NCI-H748 treated with DMSO at 0.1 percent for 48 hours (cell line): ENCODE measurements around the gene PRDM16.

ENCODE experiments used
- DNase-seq: peaks from one replicate; lab custom pipeline; 2025; lab: John Stamatoyannopoulos, UW

PRDM16 gene

GRCh38 chr1:3373700-3374405 lies 304.9 kb downstream of the PRDM16 start:
- DNase-seq, result no peak

DNA sequence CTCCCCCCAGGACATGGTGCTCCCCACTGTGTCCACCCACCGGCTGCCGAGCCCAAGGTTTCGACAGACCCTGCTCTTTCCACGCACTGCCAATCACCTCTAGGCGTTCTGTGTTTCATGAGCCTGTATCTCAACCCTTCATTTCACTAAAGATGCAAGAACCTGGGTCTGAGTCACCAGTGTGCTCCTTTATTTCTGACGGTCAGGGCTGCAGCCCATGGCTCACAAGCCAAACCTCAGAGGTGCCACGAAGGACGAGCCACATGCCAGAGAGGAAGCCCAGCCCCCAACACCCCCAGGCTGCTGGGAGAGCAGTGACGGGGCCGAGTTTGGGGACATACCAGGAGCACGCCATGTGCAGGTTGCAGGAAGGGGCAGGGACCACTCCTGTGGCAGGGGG lies 306.2 kb downstream of the PRDM16 start:
- no peak for DNase-seq

GRCh38 chr1:3377166-3377565 lies 308.2 kb downstream of the PRDM16 start:
- no peak for DNase-seq

DNA sequence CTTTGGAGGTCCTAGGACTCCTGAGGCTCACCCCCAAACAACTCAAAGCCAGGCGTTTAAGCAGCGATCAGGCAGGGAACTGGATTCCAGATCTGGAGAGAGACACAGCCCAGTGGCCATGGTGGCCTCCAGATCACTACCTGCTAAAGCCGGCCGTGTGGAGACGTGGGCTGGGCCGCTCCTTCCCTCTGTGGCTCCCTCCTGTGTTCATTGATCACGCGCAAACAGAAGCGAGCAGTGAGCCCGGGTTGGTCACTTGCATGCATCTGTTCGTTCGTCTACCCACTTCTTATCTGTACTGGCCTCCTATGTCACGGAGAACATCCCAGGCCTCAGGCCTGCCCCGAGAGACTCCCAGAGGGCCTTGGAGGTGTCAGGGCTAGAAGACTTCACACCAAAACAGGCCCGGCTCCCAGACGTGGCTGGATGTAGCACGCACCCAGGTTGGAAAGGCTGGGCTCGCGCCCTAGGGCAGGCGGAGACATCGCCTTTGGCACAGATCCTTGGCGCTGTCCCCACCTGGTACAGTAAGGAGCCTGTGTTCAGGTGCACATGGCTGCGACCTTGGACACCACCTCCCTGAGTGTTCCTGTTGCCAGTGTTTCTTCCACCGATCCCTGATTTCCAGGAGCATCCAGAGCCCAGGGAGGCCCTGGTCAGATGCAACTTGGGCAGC lies 308.7 kb downstream of the PRDM16 start:
- no peak for DNase-seq

DNA sequence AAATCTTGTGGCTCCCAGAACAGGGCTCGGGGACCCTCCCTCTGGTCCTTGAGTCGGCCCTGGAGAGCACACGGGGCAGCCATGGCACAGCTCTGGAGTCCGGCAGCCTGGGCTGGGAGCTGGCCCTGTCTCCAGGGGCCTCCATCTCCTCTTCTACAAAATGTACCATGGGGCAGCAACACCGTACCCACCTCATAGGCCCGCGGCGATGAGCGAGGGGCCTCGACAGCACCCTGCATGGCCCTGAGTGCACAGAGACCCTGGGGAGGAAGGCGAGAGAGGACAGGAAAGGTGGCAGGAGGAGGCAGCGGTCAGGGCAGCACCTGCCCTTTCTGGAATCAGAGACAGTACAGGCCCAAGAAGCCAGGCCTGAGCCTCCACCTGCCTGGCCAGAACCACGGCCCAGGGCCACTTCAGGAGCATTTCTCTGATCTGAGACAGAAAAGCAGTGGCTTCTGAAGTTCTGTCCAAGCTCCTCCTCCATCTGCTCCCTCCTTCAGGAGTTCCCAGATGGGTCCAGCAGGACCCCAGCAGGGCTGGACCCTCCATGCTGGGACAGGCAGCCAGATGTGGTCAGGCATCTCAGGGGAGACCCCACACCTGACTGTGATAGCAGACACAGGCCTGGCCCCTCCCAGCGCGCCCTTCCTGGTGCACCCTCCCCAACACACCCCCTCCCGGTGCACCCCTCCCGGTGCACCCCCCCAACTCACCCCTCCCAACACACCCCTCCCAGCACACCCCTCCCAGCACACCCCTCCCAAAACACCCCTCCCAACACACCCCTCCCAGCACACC lies 309.6 kb downstream of the PRDM16 start:
- DNase-seq, result no peak

DNA sequence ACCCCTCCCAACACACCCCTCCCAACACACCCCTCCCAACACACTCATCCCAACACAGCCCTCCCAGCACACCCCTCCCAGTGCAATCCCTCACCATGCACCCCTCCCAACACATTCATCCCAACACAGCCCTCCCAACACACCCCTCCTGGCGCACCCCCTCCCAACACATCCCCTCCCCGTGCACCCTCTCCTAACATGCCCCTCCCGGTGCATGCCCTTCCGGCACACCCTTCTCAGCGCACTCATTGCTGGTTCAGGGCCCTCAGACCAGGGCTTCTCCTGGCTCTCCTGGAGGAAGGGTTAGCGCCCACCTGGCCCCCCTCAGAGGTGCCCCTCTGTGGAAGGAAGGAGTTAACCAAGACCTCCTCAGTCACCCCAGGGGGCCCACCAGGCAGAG lies 310.9 kb downstream of the PRDM16 start:
- no peak for DNase-seq

DNA sequence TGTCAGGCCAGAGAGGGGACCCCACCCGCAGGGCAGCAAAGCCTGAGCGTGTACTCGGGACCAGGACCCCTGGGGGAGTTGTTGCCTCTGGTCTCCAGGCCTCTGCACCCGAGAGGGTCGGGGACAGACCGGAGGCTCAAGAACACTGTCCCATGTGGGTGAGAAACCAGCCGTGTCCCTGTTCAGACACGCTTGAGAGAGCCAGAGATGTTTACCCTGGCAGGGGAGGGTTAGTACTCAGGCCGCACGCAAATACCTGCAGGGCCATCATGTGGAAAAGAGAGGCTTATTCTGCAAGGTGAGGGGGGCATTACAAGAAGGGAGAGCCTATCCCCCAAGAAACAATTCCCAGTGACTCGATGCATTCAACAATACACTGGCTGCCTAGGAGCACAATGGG lies 311.5 kb downstream of the PRDM16 start:
- no peak for DNase-seq

GRCh38 chr1:3381901-3382300 lies 312.9 kb downstream of the PRDM16 start:
- DNase-seq, result no peak

- no peak for DNase-seq
Measured at GRCh38 chr1:3382326-3383057, 313.5 kb downstream of the PRDM16 start.

GRCh38 chr1:3383679-3384078 lies 314.7 kb downstream of the PRDM16 start:
- DNase-seq, result no peak

- DNase-seq, result no peak
Measured at GRCh38 chr1:3384407-3384806, 315.4 kb downstream of the PRDM16 start.

DNA sequence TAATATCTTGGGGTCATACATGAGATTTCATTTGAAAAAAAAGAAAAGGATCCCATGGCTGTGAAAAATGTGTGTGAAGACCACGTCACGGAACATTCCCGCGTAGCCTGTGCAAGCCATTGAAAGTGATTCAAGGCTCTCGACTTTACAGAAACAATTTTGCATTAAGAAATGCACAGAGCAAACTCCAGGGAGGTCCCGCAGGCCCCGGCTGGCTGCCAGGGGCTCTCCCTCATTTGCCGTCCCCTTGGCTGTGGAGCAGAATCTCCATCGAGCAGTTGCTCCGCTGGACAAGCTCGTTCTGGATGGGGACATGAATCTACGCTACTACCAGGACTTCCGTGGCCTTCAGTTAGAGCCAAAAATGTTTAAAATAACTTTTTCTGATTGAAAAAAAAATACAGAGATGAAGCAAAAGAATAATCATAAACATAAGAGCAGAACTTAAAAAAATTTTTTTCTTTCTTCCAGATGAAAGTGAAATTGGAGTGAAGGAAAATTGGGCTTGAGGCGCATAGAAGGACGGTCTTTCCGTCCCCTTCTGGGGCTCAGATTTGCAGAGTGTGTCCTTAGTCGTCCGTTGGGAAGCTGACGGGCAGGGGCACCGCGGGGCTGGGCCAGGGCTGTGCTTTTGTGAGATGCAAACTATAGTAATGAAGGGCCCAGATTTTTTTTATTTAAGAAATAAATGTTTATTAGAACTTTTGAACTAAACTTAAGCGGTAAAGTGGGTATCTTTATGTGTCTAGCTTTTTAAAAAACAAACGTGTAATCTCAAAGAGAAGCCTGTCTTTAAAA lies 317.4 kb downstream of the PRDM16 start:
- no peak for DNase-seq

GRCh38 chr1:3387401-3387800 lies 318.4 kb downstream of the PRDM16 start:
- DNase-seq, result no peak

DNA sequence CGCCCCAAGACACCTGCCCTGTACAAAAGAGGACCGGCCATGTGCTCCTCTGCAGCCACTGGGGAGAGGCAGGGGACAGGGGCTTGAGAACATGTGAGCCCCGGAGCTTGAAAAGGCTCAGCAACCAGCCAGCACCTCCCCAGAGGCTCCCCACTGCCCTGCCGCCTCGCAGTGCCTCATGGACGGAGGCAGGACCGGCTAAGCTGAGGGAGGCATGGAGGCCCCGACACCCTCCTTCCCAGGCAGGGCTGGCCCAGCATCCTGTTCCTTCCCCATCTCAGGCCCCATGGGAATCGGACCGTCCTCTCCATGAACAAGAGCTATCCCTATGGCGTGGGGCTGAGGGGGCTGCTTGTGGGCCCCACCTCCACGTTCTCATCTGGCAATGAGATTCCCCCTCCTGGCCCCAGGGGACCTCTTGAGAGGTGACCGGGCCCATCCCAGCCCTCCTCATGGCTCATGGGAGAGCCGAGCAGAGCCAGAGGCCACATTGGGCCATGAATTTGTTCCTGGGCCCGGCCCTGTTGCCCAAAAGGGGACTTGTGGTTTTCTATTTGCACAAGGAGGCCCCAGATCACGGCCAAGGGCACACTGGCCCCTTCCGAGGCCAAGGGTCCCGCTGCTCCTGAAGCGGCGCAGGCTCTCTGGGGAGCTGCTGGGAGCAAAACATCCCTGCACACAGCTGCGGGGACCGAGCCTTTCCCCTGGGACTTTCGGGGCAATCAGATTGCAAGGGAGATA lies 320.3 kb downstream of the PRDM16 start:
- no peak for DNase-seq

DNA sequence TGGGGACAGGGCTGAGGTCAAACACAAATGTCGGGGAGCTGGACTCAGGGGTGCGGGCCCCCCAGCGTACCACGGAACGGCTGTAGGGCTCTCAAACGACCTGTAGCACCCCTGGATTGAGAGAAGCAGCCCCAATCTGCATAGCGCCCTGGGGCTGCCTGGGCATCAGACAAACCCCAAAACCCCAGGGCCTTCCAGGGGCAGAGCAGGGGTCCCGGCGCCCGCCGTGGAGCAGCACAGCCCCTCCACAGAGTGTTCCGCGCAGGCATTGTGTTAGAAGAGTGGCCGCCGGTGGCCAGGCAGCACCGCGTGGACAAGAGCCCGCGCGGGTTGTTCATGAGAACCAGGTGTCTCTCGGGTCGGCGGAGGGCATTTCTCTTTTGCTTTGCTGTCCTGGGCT lies 321.3 kb downstream of the PRDM16 start:
- DNase-seq, result no peak

DNA sequence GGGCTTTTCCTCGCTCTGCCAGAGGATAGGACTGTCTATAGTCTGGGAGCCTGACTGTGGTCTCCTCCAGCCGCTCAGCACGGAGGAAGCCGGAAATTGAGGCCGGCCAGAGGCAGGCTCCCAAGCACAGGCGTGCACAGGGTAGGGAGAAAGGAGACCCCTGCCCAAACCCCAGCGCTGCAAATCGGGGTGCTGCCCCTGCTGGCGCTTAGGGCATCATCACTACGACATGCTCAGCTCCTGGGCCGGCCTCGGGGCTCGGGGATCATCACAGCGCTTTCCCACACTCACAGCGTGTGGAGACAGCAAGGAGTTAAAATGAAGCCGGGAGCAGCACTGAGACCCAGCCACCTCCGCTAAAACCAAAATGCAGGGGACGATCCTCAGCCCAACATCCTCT lies 322.7 kb downstream of the PRDM16 start:
- DNase-seq, result no peak

DNA sequence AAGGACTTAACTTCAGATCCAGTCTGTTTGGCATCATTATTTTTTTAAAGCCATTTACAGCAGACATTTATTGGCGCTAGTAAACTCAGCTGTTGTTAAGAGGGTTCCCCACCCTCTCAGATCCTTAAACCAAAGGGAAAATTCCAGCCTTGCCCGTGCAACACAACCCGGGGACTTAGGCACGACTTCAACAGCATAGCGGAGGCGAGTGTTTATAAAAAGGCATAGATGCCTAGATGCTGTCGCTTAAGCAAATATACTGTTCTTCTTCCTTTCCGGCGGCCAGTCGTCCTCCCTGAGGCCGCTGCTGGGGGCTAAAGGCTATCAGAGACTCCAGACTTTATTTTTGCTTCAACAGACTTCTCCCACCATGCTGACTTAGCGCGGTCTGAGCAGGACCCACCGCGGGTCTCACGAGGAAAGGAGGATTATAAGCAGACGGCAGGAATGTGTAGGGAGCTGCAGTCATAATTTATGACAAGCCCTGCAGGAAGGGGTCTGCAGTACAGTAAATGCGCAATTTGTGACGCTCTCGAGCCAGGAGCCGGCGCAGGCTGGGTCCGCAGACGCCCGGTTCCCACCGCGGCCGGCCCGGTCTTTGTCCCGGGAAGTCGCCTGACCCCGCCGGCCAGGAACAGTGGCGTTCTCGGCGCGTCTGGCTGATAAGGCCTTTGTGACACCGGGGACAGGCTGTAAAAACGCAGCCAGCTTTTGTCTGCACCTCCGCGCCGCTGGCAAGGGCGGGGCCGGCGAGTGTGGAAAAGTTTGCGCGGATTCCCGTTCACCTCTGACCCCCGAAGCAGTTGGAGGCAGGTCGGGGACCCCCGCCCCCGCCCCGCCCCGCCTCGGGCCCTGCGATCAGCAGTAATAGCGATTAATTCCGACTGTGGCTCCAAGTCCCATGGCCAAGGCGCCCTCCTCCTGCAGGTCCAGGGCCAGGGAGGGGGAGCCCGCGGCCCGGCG lies 324.3 kb downstream of the PRDM16 start:
- DNase-seq, result no peak

DNA sequence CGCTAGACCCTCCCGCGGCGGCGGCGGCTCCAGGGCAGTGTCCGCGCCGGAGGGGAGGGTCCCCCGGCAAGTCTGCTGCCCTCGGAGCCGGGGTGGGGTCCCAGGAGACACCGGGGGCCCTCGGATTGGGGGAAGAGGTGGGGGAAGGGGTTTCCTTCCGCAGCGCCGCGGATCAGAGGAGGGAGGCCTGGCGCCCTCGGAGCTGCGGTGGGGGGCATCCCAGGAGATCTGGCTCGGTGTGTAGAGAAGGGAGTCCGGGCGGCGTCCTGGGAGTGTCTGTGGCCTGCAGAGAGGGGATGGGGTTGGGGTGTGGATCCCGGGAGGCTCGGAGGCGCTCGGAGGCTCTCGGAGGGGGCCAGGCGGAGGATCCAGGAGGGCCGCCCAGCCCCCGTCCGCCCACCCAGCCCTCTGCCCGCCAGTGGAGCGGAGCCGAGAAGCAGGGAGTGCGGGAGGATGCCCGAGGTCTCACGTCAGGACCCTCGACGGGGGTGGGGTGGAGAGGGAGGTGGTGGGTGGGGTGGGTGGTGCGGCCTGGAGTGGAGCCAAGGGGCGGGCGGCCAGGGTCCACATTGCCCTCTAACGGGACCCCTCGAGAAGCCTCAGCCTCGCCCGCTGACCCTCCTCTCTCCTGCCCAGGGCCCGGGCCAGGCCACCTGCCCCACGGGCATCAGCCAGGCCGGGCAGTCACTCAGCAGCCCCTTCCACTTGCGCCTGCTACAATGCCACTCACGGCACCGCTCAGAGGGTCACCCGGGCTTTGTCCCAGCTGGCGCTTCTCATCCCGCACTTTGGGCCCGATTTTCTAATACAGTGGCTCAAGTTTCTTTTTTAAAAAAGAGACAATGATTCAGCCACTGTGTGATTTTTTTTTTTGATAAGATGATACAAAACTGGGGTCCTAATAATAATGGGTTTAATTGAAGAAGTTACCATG lies 325.3 kb downstream of the PRDM16 start:
- no peak for DNase-seq

GRCh38 chr1:3396411-3396810 lies 327.4 kb downstream of the PRDM16 start:
- DNase-seq, result no peak
